ENCODE data around the gene MBD5.

MBD5 gene

GRCh38 chr2:148022882-148023281, 2.0 kb downstream of the MBD5 start:
- DNase-seq (ENCODE audit: low read depth in 2 of 2): no peak

DNA sequence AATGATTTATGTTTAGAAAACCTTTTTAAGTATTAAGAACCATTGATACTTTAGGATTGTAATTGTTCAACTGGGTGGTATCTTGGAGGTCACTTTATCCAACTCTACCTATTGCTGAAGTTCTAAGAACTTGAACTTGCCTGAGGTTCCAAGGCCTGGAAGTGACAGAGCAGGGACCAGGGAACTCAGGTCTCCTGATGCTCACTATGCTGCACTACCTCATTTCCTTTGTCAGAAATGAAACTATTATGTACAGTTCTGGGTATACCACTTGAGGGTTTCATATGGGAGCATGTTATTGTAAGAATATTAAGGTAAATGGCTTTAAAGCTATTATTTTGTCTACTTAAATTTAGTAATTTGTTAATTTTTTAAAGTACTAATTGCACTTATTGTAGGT, 3.0 kb downstream of the MBD5 start:
- DNase-seq (ENCODE audit: low read depth in 2 of 2): no peak

DNA sequence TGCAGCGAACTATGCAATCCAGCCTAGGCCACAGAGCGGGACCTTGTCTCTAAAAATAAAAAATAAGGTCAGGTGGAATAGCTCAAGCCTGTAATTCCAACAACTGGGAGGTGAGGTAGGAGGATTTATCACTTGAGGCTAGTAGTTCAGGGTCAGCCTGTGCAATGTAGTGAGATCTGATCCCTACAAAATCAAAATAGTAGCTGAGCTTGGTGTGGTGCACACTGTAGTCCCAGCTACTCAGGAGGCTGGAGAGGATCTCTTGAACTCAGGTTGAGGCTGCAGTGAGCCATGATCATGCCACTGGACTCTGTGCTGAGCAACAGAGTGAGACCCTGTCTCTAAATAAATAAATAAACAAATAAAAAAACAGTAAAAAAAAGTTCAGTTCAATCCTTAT, 5.7 kb downstream of the MBD5 start:
- no peak for DNase-seq (ENCODE audit: low read depth in 2 of 2)

DNA sequence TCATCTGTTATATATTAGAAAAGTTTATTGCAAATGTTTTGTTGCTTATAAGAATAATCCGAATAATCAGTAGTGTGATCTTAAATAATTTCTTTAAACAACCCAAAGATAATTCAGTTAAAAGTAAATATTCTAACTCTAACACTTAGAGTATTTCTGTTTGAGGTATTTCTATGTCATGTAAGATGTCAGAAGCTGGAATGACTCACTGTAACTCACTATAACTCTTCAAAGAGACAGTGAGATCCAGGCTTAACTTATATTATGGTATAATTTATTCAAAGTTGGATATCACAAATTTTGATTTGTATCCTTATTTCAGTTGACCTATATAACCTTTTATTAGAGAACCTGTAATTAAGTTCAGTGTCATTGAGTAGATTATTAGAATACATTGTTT, 6.9 kb downstream of the MBD5 start:
- no peak for DNase-seq (ENCODE audit: low read depth in 2 of 2)

DNA sequence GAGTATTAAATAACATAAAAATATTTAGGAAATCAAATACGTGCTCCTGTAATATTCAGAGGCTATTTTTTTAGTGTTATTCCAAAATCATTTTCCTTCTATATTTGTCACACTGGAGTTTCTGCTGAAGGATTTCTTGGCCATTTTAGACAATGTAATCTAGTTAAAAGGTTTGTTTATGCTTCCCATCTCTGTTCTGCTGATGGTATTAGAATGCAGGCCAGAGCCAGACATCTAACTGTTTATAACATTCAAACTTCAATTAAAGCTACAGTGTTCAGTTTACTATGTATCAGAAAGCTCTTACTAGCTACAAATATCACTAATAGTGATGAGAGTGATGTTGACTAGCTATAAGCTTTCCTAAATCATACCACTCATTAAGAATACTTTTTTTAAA, 7.9 kb downstream of the MBD5 start:
- no peak for DNase-seq (ENCODE audit: low read depth in 2 of 2)

DNA sequence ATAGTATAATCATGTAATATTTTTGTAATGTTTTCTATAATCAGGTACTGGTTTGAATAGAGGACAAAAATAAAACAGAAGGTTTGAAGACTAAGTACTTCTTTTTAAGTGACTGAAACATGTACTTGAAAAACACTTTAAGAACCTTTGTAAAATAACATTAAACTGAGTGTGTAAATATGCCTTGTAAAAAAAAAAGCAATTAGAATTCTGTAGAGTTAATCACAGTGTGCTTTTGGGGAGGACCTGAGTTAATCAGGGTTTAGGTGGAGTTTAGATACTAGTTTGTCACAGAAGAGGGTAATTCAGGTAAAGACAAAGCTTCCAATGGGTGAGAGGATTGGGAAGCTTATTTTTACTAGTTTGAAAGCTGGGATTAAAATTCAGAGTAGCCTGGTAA, 10.3 kb downstream of the MBD5 start:
- no peak for DNase-seq (ENCODE audit: low read depth in 2 of 2)

DNA sequence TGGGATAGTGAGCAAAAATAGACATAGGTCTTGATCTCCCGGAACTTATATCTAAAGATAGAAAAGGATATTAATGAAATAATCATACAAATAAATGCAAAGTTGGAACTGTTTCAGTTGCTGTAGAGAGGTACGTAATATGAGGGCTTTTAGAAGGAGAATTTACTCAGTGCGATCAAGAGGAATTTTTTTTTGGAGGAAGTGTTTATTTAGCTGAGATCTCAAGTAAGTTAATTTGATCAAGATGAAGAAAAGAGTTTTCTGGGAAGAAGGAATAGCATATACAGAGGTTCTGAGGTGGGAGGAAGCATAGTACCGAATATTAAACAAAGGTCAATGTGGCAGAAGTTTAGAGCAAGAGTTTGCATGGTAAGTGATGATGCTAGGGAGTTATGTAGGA, 11.3 kb downstream of the MBD5 start:
- DNase-seq (ENCODE audit: low read depth in 2 of 2): no peak

GRCh38 chr2:148039783-148040182, 18.9 kb downstream of the MBD5 start:
- DNase-seq (ENCODE audit: low read depth in 2 of 2): no peak

DNA sequence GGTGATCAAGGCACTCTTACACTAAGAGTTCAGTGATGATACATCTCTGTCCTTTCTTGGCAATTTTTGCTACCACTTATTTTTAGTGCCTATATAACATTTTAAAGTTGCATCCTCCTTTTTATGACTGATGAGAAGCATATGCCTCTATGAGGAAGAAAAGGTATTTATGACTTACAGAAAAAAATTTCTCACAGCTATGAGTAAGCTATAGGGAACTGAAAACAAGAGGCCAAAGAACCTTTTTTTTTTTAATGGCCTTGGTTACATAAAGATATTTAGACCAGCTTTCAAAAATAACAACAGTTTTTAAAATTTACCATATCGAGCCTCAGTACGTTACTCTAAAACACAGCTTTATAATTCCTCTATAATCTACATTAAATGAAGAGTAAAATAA, 21.3 kb downstream of the MBD5 start:
- no peak for DNase-seq (ENCODE audit: low read depth in 2 of 2)

DNA sequence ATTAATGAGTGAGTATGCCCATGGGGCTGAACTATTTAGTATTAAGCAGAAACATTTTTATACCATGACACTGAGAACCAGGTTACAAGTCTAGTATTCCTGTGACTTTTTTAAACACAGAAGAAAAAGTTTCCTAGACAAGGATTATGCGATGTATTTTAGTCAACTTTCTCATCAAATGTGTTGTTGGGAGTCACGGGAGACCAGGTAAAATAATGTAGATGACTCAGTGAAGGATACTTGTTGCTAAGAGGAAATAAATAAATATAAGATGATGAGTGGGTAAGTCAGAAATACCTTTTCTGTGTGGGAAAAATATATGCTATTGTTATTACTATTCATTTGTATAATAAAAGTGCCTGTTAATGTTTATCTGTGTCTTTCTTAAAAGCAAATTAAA, 23.4 kb downstream of the MBD5 start:
- no peak for DNase-seq (ENCODE audit: low read depth in 2 of 2)

- DNase-seq (ENCODE audit: low read depth in 2 of 2): no peak
Observed at GRCh38 chr2:148046802-148047201, 25.9 kb downstream of the MBD5 start.

- DNase-seq (ENCODE audit: low read depth in 2 of 2): no peak
Observed at GRCh38 chr2:148048475-148049221, 27.8 kb downstream of the MBD5 start.

- DNase-seq (ENCODE audit: low read depth in 2 of 2): no peak
Observed at GRCh38 chr2:148049284-148049683, 28.4 kb downstream of the MBD5 start.

DNA sequence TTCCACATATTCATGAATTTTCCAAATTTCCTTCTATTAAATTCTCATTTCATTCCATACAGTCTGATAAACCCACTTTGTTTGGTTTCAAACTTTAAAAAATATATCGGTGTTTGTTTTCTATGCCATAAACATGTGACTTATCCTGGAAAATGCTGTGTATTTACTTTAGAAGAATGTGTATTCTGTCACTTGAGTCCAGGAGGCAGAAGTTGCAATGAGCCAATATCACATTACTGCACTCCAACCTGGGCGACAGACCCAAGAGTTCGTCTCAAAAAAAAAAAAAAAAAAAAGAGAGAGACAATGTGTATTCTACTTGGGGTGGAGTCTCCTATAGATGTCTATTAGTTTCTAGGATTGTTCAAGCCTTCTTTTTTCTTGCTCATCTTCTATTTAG, 31.8 kb downstream of the MBD5 start:
- no peak for DNase-seq (ENCODE audit: low read depth in 2 of 2)

DNA sequence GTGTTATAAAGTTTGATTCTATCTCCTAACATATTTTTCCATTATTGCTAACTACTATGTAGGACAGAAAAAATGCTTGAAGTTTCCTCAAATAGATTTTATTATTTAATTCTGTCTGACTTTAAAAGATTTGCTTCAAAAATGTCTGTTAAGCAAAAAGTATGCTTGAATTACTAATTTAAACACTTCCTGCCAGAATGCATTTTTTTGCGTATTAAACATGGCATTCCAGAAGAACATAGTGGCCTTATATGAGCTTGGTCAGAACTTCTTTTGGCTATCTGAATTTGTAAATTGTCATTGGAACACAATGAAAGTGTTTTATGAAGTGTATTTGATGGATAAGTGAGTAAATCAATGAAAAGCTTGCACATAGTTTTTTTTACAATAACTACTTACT, 37.8 kb downstream of the MBD5 start:
- no peak for DNase-seq (ENCODE audit: low read depth in 2 of 2)

DNA sequence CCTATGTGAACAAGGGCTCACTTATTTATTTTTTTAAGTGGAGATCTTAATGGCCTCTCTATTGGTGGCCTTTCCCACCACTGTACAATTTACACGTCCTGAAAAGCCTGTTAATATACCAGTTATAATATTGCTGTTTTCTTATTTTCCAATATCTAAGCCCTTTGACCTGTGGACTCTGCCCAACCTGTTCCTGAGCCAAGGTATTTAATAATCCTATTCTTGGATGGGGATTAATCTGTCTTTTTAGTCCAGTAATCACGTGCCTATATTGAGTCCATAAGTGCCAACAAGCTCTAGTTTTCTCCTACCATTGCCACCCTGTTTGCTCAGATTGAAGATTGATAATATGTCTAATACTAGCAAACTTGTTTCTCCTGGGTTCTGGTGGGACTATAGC, 42.7 kb downstream of the MBD5 start:
- DNase-seq (ENCODE audit: low read depth in 2 of 2): no peak

- DNase-seq (ENCODE audit: low read depth in 2 of 2): no peak
Observed at GRCh38 chr2:148065936-148066335, 45.0 kb downstream of the MBD5 start.

DNA sequence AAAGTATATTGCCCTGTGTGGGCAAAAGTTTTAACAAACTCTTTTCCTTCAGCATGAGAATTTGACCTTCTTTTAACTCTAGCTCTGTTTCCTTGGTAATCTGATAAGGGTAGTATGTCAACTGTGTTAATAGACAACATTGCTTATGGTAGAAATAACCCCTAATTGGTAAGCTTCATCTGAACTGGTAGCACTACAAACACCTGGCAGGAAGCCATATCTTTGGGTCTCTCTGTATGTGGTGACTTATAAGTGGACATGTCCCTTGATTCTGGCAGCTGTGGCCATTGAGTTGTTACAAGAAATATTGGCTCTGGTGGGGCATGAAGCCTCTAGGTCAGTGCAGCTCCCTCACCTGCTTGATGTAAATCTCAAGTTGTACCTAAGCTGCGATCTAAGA, 46.9 kb downstream of the MBD5 start:
- no peak for DNase-seq (ENCODE audit: low read depth in 2 of 2)

DNA sequence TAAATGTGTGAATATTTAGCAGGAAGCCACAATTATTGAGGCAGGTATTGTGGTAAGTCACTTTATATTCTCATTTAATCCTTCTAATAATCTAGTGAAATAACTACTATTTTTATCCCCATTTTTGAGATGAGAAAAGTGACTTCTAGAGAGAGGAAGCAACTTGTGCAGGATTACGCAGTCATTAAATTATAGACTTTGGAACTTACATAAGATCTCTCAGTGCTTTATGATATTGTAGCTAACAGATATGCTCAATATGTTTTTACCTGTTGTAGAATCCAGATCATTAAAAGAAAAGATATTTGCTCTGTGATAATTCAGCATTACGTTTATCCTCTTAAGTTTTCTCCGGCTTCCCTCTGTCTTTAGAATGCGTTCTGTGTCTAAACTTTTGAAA, 50.5 kb downstream of the MBD5 start:
- DNase-seq (ENCODE audit: low read depth in 2 of 2): no peak

DNA sequence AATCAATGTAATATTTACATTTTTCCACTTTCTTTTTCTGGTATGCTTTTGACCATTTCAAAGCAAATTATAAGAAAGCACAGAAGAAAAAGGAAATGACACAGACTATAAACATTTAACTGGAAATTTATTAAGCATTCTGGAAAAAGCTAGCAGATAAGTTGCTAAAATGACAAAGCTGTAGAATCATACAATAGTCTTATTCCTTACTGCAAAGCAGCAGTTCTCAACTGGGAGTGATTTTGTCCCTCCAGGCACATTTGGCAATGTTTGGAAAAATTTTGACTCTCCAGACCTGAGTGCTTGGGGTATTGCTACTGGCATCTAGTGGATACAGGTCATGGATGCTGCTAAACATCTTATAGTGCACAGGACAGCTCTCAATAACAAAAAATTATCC, 75.1 kb downstream of the MBD5 start:
- DNase-seq (ENCODE audit: low read depth in 2 of 2): no peak

- DNase-seq (ENCODE audit: low read depth in 2 of 2): no peak
Observed at GRCh38 chr2:148102641-148103040, 81.8 kb downstream of the MBD5 start.

DNA sequence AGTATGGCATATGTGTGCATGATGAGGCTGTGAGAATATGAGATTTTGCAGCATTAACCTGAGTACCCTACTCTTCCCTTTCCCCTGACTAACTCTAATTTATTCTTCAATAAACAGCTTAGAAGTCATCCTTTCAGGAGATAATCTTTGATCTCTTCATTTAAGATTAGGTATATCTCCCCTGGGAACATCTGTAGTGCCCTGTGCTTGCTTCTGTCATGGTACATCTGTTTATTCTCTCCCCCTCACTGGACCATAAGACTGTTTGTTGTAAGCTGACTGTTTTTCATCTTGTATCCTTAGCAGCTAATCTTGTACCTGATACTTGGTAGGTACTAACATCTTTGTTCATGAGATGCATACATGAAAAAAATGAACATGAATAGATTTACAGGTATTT, 83.1 kb downstream of the MBD5 start:
- no peak for DNase-seq (ENCODE audit: low read depth in 2 of 2)

DNA sequence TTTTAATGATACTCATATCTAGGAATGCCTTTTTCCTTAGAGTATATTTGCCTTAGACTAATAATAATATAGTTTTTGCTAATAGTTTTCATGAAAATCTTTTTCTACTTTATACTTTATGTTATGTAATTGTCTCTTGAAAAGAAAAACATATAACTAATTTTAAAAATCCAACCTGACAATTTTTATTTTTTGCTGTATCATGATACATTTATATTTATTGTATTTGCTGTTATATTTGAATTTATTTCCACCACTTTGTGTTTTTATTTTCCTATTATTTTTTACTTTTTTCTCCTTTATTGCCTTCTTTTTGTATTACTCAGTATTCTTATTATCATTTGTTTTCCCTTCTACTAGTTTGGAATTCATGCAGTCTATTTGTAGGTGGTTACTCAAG, 85.4 kb downstream of the MBD5 start:
- no peak for DNase-seq (ENCODE audit: low read depth in 2 of 2)

- no peak for DNase-seq (ENCODE audit: low read depth in 2 of 2)
Observed at GRCh38 chr2:148108385-148108784, 87.5 kb downstream of the MBD5 start.
